Glomerular visceral epithelial cell (primary cell): ENCODE results near the gene CSGALNACT2.
"Not testable (repeated sequence)": the region's sequence is repeated elsewhere in the genome, so short reads cannot be mapped to it uniquely, and the experiment has no call there.

Experiments used
- DNase-seq: peaks from one replicate; pipeline ENCODE4 v3.0.0-alpha.2; 2016; ENCODE audit errors: extremely low spot score

CSGALNACT2 gene

DNA sequence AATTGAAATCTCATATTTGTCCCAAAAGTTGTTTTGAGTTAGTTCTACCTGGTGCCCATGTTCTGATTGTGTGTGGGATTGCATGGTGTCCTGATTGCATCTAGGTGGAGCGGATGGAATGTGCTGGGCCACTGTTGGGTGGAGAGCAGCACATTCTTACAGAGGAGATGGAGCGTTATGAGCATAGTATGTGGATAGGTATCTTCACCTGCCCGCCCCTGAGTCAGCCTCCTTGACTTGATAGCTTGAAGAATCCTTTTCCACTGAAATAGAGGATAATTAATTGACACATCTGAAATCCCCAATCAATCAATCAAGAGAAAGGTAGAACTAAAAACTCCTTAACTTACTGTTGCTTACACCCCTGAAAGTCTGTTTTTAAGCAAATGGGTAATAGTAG, 45.5 kb downstream of the CSGALNACT2 start:
- DNase-seq: not testable (repeated sequence)

- DNase-seq: no peak
These were observed 47.9 kb downstream of the CSGALNACT2 start for GRCh38 chr10:43186150-43186549.

- DNase-seq: no peak
These were observed 49.0 kb downstream of the CSGALNACT2 start for GRCh38 chr10:43187213-43187612.

GRCh38 chr10:43188702-43189101, 50.5 kb downstream of the CSGALNACT2 start:
- DNase-seq: no peak

DNA sequence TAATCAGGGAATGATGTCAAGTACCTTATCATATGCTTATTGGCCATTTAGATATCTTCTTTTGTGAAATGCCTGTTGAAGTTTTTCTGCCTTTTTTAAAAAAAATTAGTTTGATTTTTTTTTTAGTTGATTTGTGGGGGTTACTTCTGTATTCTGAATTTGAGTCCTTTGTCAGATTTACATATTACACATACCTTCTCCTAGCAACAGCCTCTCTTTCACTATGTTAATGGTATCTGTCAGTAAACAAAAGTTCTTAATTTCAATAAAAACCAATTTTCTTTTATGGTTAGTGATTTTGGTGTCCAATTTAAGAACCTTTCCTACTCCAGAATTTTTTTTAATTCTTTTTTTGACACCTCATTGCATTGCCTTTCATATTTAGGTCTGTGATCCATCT, 52.0 kb downstream of the CSGALNACT2 start:
- no peak for DNase-seq

GRCh38 chr10:43190775-43191174, 52.5 kb downstream of the CSGALNACT2 start:
- no peak for DNase-seq

- no peak for DNase-seq
These were observed 54.6 kb downstream of the CSGALNACT2 start for GRCh38 chr10:43192884-43193283.

DNA sequence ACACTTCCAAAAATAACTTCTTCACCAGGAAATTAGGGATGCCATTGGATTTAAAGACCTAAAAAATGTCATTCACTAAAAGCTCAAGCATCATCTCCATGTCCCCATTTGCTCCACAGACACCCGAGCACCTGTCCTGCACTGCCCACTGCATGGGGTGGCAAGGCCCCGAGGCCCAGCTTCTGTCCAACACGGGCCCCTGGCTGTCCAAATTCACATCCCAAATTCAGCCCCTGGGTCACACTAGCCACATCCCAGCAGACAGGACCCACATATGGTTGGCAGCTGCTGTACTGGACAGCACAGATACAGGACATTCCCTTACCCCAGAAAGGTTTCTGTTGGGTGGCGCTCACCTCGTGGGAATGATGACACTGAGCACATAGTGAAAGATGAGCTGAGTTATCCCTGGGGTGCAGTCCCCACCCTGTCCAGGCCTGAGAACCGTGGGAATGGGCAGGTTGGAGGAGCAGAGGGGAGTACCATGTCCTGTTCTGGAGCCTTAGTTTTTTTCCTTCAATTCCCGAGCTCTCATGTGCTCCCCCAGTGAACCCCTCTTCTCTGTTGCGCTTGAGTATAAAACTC, 55.3 kb downstream of the CSGALNACT2 start:
- DNase-seq: no peak

GRCh38 chr10:43194266-43194665, 56.0 kb downstream of the CSGALNACT2 start:
- DNase-seq: no peak

GRCh38 chr10:43194859-43195258, 56.6 kb downstream of the CSGALNACT2 start:
- DNase-seq: no peak

GRCh38 chr10:43195557-43195956, 57.3 kb downstream of the CSGALNACT2 start:
- no peak for DNase-seq

GRCh38 chr10:43196131-43196980, 58.1 kb downstream of the CSGALNACT2 start:
- no peak for DNase-seq

- DNase-seq: no peak
These were observed 59.0 kb downstream of the CSGALNACT2 start for GRCh38 chr10:43196981-43197833.

DNA sequence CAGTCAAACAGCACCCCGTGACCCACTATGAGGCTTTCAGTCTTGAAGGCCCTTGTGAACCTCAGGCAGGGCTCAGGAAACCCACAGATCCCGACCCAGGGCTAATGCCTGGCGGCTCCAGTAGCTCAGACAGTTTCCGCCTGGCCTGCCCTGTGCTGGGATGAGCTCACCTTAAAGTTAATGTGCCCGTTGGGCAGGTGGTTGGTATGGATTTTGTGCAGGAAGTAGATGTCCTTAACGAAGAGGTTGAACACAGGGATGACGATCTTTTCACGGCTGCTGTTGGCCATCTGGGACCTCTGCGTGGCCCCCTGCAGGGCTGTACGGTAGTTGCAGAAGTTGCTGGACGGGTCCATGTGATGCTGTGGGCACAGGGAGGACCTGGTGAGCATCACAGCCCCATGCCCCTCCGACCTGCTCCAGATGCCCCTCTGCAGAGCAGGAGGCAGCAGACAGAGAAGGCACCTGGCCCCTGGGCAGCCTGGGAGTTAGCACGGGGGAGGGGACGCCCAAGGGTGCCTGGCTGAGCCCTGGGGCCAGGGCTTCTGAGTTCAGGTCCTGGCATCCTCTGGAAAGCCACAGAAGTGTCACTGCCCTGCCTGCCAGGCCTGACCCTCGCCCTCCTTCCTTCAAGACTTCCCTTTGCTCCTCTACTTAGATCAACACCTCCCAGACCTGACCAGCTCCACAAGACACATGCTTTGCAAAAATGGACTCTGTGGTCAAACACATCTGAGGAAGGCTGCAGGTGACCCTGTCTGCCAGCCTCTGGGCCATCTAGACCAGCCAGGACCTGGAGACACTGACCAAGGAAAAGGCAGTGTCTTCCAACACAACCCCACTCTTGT, 59.8 kb downstream of the CSGALNACT2 start:
- DNase-seq: no peak

- no peak for DNase-seq
These were observed 60.4 kb downstream of the CSGALNACT2 start for GRCh38 chr10:43198682-43199005.

DNA sequence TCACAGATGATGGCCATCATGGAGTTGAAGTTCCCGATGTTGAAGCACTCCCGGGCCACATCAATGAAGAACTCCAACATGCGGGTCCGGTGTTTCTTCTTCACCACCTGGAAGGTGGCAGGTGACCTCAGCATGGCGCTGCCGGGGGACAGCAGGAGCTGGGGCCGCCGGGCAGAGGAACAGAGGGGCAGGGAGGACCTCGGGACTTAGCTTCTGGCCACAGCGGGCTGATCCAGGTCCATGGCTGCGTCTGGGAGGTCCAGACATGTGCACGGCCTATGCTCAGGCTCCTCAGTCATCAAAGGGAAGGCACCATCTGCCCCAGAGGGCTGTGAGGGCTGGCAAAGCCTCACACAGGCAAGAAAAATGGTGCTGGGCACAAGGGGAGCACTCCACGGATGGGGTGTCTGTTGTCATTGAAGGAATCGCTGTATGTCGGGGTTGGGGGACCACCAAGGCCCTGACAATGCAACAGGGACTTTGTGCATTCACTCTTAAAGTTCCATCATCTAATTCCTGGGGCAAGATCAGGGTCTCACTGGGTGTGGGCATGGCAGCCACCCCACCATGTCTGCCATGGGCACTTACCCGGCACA, 60.9 kb downstream of the CSGALNACT2 start:
- no peak for DNase-seq

DNA sequence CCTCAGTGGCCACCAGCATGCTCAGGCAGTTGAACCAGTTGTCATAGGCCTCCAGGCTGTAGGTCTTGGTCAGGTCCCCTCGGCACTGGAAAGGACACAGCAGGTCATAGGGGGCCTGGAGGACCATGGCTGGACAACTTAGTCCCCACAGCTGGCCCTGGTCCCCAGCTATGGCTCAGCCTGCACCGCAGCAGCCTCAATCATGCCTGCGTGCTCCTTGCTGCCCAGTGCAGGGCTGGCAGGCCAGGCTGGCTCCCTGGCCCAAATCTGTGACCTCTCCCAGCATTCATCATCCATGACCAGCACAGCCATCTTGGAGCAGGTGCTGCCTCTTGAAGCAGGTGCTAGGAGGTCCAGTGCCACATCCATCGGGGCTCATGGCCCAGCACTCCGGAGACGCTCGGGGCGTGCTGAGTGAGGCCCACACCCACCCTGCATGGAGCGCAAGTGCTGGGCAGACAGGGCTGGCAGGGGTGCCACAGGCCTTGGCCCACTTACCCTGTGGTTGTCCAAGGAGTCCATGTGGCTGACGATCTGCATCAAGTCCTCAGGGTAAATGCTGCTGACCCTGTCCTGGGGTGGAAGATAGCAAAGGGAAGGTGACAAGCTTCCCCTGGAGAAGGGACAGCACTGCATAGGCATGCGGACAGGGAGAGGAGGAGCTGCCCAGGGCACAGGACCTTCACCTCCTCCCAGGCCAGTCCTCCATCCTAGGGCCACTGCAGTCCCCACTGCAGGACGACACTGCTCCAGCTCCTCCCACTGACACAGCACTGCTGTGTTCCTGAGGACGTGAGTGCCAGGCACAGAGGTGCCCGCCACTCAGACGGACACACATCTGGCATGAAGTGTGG, 61.7 kb downstream of the CSGALNACT2 start:
- no peak for DNase-seq

DNA sequence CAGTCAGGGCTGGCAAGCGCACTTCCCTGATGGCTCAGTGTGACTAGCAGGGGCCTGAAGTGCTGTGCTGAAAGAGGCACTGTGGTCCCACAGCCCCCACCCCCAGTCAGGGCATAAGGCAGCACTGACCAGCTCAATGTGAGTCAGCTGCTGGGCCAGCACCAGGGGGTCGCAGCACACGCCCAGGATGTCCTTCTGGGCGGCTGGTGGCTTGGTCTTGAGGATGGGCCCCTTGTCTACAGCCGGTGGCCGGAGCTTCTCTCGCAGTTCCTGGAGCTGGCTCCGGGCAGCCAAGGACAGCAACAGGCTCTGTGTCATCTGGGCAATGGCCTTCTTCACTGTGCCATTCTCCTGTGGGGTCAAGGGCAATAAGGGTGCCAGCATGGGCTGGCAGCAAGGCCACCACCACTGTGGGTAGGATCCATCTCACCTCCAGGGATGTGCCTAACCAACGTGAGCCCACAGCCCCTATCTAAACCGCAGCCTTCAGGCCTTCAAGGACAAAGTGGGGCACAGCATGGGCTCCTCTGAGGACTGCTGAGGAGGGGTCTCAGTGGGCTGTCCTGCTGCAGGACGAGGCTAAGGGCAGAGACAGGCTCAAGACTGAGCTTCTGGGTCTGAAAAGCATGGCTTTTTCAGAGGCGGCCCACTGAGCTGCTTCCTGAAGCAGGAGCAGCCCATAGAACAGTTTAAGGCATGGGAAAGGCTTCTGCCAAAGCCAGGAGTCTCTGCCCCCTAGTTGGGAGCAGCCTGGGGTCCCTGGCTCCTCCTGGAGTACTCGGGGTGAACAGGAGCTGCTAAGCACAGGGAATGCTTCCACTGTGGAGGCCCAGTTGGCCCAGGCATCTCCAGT, 62.5 kb downstream of the CSGALNACT2 start:
- no peak for DNase-seq

- DNase-seq: no peak
These were observed 63.4 kb downstream of the CSGALNACT2 start for GRCh38 chr10:43201545-43202131.
